ENCODE data around the gene CHRD. TPM values are rescaled to one million over a fixed set of nuclear protein-coding genes. Genes with fewer than 3 reads are reported as not detected.

Gene CHRD
- total and polyA plus RNA-seq, 9 of the 15 experiments (the other 6 are each of a cell fraction or from before 2014, with no cell fraction given): 0.11 to 1.3 (median 0.59) TPM; not detected in 3

DNA sequence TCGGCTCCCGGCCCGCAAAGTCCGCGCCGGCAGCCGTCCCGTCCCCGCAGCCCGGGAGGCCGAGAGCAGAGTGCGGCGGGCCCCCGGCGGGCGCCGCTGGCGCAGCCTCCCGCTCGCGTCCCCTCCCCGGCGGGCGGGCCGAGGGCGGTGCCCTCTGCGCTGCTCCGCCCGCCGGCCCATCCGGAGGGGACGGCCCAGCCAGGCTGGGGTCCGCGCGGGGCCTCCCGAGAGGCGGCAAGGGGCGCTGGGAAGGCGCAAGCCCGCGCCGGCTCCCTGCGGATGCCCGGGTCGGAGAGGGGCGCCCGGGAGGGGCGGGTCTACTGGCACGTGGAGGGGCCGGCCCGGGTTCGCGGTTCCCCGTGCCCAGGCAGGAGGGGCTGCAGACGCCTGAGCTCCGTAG is 18.3 kb upstream of the CHRD start, which contains the start of the genes CLCN2 and POLR2H (continued):
- TF ChIP-seq, protein P1, sequence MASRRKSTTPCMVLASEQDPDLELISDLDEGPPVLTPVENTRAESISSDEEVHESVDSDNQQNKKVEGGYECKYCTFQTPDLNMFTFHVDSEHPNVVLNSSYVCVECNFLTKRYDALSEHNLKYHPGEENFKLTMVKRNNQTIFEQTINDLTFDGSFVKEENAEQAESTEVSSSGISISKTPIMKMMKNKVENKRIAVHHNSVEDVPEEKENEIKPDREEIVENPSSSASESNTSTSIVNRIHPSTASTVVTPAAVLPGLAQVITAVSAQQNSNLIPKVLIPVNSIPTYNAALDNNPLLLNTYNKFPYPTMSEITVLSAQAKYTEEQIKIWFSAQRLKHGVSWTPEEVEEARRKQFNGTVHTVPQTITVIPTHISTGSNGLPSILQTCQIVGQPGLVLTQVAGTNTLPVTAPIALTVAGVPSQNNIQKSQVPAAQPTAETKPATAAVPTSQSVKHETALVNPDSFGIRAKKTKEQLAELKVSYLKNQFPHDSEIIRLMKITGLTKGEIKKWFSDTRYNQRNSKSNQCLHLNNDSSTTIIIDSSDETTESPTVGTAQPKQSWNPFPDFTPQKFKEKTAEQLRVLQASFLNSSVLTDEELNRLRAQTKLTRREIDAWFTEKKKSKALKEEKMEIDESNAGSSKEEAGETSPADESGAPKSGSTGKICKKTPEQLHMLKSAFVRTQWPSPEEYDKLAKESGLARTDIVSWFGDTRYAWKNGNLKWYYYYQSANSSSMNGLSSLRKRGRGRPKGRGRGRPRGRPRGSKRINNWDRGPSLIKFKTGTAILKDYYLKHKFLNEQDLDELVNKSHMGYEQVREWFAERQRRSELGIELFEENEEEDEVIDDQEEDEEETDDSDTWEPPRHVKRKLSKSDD (conservative IDR thresholded peaks at IDR 0.05; ENCODE audit: low read length): no peak
- TF ChIP-seq KHSRP (IDR thresholded peaks at IDR 0.05) (no peak), KAT8 (IDR thresholded peaks at IDR 0.05; ENCODE audit: low read depth) (no peak), ZBTB7A (IDR thresholded peaks at IDR 0.05; ENCODE audit: borderline replicate concordance, control insufficient read depth, low read depth, low read length) (peak; percentile 96; the same call in 1 of the 2 replicates), MGA (IDR thresholded peaks at IDR 0.05) (no peak), CHD2 (IDR thresholded peaks at IDR 0.05; ENCODE audit: low read depth, low read length) (no peak)

Data from K562 (cell line).